DOHH2 (cell line): ENCODE measurements around the gene PRR32.
"Not testable (repeated sequence)": the region's sequence is repeated elsewhere in the genome, so short reads cannot be mapped to it uniquely, and the experiment has no call there.

Experiments used
- CTCF ChIP-seq: fragments of 200-600 bp; sonication (generic); IDR thresholded peaks from one replicate; pipeline ENCODE4 v1.5.1; 2014; ENCODE audit warnings: antibody characterized with exemption, mild to moderate bottlenecking, low read depth, low read length; ENCODE audit not compliant: poor library complexity, severe bottlenecking
- EZH2phosphoT487 ChIP-seq: fragments of 200-600 bp; sonication (generic); IDR thresholded peaks from 2 replicates; pipeline ENCODE4 v1.6.1; 2017; ENCODE audit warnings: borderline replicate concordance, mild to moderate bottlenecking, antibody characterized with exemption, low read length, moderate library complexity, mixed read lengths

GRCh38 chrX:126806784-126807183 is 12.7 kb upstream of the PRR32 start:
- not testable (repeated sequence) for TF ChIP-seq CTCF, EZH2phosphoT487
